HepG2 (cell line): ENCODE data around the gene CNFN. TPM values are rescaled to one million over a fixed set of nuclear protein-coding genes. Genes with fewer than 3 reads are reported as not detected.

Source experiments
- ATRX ChIP-seq: sonication (generic); formaldehyde crosslinking; IDR thresholded peaks from 2 replicates; pipeline ENCODE4 v1.4.0; 2020; ENCODE audit warnings: missing genetic modification reagents, borderline replicate concordance
- NBN ChIP-seq: fragments of 450-650 bp; conservative IDR thresholded peaks from 2 replicates; pipeline ENCODE4 v1.6.1; 2017
- NR2F6 ChIP-seq, 2 experiments: IDR thresholded peaks; 2 replicates each; pipeline ENCODE4 v1.6.1; 2016; ENCODE audit warnings: antibody characterized with exemption in 1 of 2, mild to moderate bottlenecking in 1 of 2
- PHF8 ChIP-seq: sonication (generic); formaldehyde crosslinking; IDR thresholded peaks from 2 replicates; pipeline ENCODE4 v1.5.0; 2020; ENCODE audit warnings: missing genetic modification reagents
- RBM22 ChIP-seq: fragments of 200-400 bp; formaldehyde crosslinking; optimal IDR thresholded peaks from 2 replicates; pipeline ENCODE3; 2017; ENCODE audit warnings: mild to moderate bottlenecking, low read length, moderate library complexity
- ZFX ChIP-seq: sonication (generic); formaldehyde crosslinking; IDR thresholded peaks from 2 replicates; pipeline ENCODE4 v1.4.0; 2020; ENCODE audit warnings: mild to moderate bottlenecking, low read depth, missing genetic modification reagents, moderate library complexity
- ZNF343 ChIP-seq: sonication (generic); formaldehyde crosslinking; IDR thresholded peaks from 2 replicates; pipeline ENCODE4 v1.4.0; 2020; ENCODE audit warnings: mild to moderate bottlenecking, missing genetic modification reagents
- ZNF383 ChIP-seq: sonication (generic); formaldehyde crosslinking; IDR thresholded peaks from 2 replicates; pipeline ENCODE4 v1.4.0; 2020; ENCODE audit warnings: missing genetic modification reagents, mild to moderate bottlenecking, borderline replicate concordance
- ZNF556 ChIP-seq: sonication (generic); formaldehyde crosslinking; IDR thresholded peaks from 2 replicates; pipeline ENCODE4 v1.4.0; 2020; ENCODE audit warnings: mild to moderate bottlenecking, missing genetic modification reagents, borderline replicate concordance
- polyA plus RNA-seq, 8 experiments: library from polyadenylated mRNA; depleted of rRNA in 3 of 8; stranded (reverse) in 7 of 8; unstranded in 1 of 8; fragments of >200 nt; fragmentation: Illumina TruSeq in 4 of 8; extraction: Trizol in 4 of 8; gene quantifications; 2 replicates each; pipeline versions ENCODE4 v1.2.1 to v1.2.3, GENCODE V29; 2011 to 2016; ENCODE audit warnings: low read depth in 4 of 8, missing spikeins in 1 of 8, mixed read lengths in 1 of 8; ENCODE audit not compliant: insufficient read depth in 1 of 8
- total RNA-seq, 5 experiments: library from RNA; depleted of rRNA; stranded (reverse); fragments of >200 nt; fragmentation: Illumina TruSeq; extraction: Trizol; gene quantifications; 2 replicates each; pipeline ENCODE4 v1.2.3, GENCODE V29; 2016; ENCODE audit warnings: low read depth in 1 of 5
- TF ChIP-seq, protein P1 (sequence below): sonication (generic); formaldehyde crosslinking; IDR thresholded peaks from 2 replicates; pipeline ENCODE4 v1.5.1; 2020; ENCODE audit warnings: mild to moderate bottlenecking, missing genetic modification reagents
- TF ChIP-seq, protein P2 (sequence below): sonication (generic); formaldehyde crosslinking; IDR thresholded peaks from 2 replicates; pipeline ENCODE4 v1.5.0; 2020; ENCODE audit warnings: mild to moderate bottlenecking, missing genetic modification reagents, moderate library complexity
- TF ChIP-seq, protein P3 (sequence below): sonication (generic); formaldehyde crosslinking; conservative IDR thresholded peaks from 2 replicates; pipeline ENCODE4 v1.4.0; 2020; ENCODE audit warnings: missing genetic modification reagents
- TF ChIP-seq, protein P4 (sequence below): IDR thresholded peaks from 2 replicates; pipeline ENCODE4 v1.4.0; 2020; ENCODE audit warnings: mild to moderate bottlenecking, missing genetic modification reagents

CNFN gene
- total and polyA plus RNA-seq, 2 of the 13 experiments (the other 11 are each of a cell fraction or from before 2014, with no cell fraction given), result 0.35 to 1.1 TPM

DNA sequence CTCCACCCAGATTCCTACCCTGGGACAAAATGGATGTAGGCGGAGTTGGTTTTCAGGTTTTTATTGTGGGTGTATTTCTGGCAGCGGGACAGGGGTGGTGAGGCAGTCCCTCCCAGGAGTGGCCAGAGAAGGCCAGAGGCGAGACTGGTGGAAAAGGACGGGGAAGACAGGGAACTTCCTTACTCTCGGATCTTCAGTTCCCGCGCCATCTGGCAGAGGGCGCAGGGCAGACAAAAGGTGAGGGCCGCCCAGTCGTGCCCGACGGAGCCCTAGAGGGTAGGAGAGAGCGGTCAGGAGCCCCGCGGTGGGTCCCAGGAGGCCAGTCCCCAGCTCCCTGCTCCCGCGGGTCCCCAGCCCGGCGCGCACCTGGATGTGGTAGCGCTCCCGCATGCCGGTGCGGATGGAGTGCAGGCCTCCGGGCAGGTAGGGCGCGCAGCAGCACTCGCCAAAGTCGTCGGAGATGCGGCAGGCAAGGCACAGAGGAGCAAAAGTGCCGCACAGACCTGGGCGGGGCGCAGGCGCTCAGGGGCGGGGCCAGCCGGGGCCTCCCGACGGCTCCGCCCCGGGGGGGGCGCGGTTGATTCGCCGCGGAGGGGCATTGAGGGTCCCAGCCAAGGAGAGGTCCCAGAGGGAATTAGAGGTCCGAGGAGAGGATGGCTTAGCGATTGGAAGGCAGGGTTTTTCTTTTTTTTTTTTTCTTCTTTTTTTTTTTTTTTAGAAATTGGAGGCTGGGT, 3.0 kb downstream of the CNFN start (continued):
- TF ChIP-seq ZNF556 (CRISPR knock-in tag) (peak; percentile 26; the same call in 1 of the 2 replicates), ZFX (CRISPR knock-in tag) (peak; percentile 60), NR2F6 (IDR thresholded peaks at IDR 0.05) (no peak), NR2F6 (CRISPR knock-in tag; IDR thresholded peaks at IDR 0.05) (peak; percentile 13; the same call in 1 of the 2 replicates), NBN (no peak), PHF8 (peak; percentile 33; the same call in 1 of the 2 replicates), RBM22 (no peak), ATRX (CRISPR knock-in tag) (no peak), ZNF383 (CRISPR knock-in tag) (0 out of 2 replicates have a peak, but pooled peaks have one; percentile 50), ZNF343 (CRISPR knock-in tag) (0 out of 2 replicates have a peak, but pooled peaks have one; percentile 42)
- TF ChIP-seq, protein P1, sequence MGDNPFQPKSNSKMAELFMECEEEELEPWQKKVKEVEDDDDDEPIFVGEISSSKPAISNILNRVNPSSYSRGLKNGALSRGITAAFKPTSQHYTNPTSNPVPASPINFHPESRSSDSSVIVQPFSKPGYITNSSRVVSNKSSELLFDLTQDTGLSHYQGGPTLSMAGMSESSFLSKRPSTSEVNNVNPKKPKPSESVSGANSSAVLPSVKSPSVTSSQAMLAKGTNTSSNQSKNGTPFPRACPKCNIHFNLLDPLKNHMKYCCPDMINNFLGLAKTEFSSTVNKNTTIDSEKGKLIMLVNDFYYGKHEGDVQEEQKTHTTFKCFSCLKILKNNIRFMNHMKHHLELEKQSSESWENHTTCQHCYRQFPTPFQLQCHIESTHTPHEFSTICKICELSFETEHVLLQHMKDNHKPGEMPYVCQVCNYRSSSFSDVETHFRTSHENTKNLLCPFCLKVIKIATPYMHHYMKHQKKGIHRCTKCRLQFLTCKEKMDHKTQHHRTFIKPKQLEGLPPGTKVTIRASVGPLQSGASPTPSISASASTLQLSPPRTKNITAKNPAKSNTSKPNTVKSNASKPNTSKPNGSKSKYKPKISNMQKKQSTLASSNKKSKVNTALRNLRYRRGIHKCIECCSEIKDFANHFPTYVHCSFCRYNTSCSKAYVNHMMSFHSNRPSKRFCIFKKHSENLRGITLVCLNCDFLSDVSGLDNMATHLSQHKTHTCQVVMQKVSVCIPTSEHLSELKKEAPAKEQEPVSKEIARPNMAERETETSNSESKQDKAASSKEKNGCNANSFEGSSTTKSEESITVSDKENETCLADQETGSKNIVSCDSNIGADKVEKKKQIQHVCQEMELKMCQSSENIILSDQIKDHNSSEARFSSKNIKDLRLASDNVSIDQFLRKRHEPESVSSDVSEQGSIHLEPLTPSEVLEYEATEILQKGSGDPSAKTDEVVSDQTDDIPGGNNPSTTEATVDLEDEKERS (CRISPR knock-in tag), result 0 out of 2 replicates have a peak, but pooled peaks have one; percentile 52
- TF ChIP-seq, protein P2, sequence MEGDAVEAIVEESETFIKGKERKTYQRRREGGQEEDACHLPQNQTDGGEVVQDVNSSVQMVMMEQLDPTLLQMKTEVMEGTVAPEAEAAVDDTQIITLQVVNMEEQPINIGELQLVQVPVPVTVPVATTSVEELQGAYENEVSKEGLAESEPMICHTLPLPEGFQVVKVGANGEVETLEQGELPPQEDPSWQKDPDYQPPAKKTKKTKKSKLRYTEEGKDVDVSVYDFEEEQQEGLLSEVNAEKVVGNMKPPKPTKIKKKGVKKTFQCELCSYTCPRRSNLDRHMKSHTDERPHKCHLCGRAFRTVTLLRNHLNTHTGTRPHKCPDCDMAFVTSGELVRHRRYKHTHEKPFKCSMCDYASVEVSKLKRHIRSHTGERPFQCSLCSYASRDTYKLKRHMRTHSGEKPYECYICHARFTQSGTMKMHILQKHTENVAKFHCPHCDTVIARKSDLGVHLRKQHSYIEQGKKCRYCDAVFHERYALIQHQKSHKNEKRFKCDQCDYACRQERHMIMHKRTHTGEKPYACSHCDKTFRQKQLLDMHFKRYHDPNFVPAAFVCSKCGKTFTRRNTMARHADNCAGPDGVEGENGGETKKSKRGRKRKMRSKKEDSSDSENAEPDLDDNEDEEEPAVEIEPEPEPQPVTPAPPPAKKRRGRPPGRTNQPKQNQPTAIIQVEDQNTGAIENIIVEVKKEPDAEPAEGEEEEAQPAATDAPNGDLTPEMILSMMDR (CRISPR knock-in tag), result peak; percentile 76
- TF ChIP-seq, protein P3, sequence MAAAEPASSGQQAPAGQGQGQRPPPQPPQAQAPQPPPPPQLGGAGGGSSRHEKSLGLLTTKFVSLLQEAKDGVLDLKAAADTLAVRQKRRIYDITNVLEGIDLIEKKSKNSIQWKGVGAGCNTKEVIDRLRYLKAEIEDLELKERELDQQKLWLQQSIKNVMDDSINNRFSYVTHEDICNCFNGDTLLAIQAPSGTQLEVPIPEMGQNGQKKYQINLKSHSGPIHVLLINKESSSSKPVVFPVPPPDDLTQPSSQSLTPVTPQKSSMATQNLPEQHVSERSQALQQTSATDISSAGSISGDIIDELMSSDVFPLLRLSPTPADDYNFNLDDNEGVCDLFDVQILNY, result no peak
- TF ChIP-seq, protein P4, sequence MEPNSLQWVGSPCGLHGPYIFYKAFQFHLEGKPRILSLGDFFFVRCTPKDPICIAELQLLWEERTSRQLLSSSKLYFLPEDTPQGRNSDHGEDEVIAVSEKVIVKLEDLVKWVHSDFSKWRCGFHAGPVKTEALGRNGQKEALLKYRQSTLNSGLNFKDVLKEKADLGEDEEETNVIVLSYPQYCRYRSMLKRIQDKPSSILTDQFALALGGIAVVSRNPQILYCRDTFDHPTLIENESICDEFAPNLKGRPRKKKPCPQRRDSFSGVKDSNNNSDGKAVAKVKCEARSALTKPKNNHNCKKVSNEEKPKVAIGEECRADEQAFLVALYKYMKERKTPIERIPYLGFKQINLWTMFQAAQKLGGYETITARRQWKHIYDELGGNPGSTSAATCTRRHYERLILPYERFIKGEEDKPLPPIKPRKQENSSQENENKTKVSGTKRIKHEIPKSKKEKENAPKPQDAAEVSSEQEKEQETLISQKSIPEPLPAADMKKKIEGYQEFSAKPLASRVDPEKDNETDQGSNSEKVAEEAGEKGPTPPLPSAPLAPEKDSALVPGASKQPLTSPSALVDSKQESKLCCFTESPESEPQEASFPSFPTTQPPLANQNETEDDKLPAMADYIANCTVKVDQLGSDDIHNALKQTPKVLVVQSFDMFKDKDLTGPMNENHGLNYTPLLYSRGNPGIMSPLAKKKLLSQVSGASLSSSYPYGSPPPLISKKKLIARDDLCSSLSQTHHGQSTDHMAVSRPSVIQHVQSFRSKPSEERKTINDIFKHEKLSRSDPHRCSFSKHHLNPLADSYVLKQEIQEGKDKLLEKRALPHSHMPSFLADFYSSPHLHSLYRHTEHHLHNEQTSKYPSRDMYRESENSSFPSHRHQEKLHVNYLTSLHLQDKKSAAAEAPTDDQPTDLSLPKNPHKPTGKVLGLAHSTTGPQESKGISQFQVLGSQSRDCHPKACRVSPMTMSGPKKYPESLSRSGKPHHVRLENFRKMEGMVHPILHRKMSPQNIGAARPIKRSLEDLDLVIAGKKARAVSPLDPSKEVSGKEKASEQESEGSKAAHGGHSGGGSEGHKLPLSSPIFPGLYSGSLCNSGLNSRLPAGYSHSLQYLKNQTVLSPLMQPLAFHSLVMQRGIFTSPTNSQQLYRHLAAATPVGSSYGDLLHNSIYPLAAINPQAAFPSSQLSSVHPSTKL (CRISPR knock-in tag), result no peak
